Measurements from ENCODE around the gene DMAP1.

DMAP1 gene

GRCh38 chr1:44251486-44251885, 38.2 kb downstream of the DMAP1 start:
- in situ Hi-C loops (cut with MboI; ENCODE audit: low sequenced_read_pairs, unreplicated experiment) = no loop called here
- TF ChIP-seq CTCF (IDR thresholded peaks at IDR 0.05; ENCODE audit: borderline replicate concordance, control extremely low read depth, extremely low read depth, insufficient read depth, missing control alignments) = no peak
- no peak for DNase-seq (ENCODE audit: low spot score)

GRCh38 chr1:44251989-44252671, 38.9 kb downstream of the DMAP1 start:
- no peak for DNase-seq (ENCODE audit: low spot score)
- TF ChIP-seq CTCF (IDR thresholded peaks at IDR 0.05; ENCODE audit: borderline replicate concordance, control extremely low read depth, extremely low read depth, insufficient read depth, missing control alignments) = no peak
- in situ Hi-C loops (cut with MboI; ENCODE audit: low sequenced_read_pairs, unreplicated experiment) = no loop called here

GRCh38 chr1:44254392-44254910, 41.2 kb downstream of the DMAP1 start:
- in situ Hi-C loops (cut with MboI; ENCODE audit: low sequenced_read_pairs, unreplicated experiment) = no loop called here

GRCh38 chr1:44256762-44257554, 43.7 kb downstream of the DMAP1 start:
- no peak for TF ChIP-seq CTCF (IDR thresholded peaks at IDR 0.05; ENCODE audit: borderline replicate concordance, control extremely low read depth, extremely low read depth, insufficient read depth, missing control alignments)
- no peak for DNase-seq (ENCODE audit: low spot score)
- in situ Hi-C loops (cut with MboI; ENCODE audit: low sequenced_read_pairs, unreplicated experiment) = no loop called here

More at GRCh38 chr1:44254392-44254910, 41.2 kb downstream of the DMAP1 start:
- no peak for DNase-seq (ENCODE audit: low spot score)
- no peak for TF ChIP-seq CTCF (IDR thresholded peaks at IDR 0.05; ENCODE audit: borderline replicate concordance, control extremely low read depth, extremely low read depth, insufficient read depth, missing control alignments)

- DNase-seq (ENCODE audit: low spot score) = no peak
- in situ Hi-C loops (cut with MboI; ENCODE audit: low sequenced_read_pairs, unreplicated experiment) = no loop called here
- no peak for TF ChIP-seq CTCF (IDR thresholded peaks at IDR 0.05; ENCODE audit: borderline replicate concordance, control extremely low read depth, extremely low read depth, insufficient read depth, missing control alignments)
These were observed 45.8 kb downstream of the DMAP1 start for GRCh38 chr1:44259090-44259489.

GRCh38 chr1:44260792-44261170, 47.5 kb downstream of the DMAP1 start:
- in situ Hi-C loops (cut with MboI; ENCODE audit: low sequenced_read_pairs, unreplicated experiment) = no loop called here
- TF ChIP-seq CTCF (IDR thresholded peaks at IDR 0.05; ENCODE audit: borderline replicate concordance, control extremely low read depth, extremely low read depth, insufficient read depth, missing control alignments) = no peak
- peak; percentile 22 for DNase-seq (ENCODE audit: low spot score)
